Smooth muscle cell (in vitro differentiated cells): ENCODE data around the gene PCLO. TPM values are rescaled to one million over a fixed set of nuclear protein-coding genes. Genes with fewer than 3 reads are reported as not detected.

Experiments
- DNase-seq: peaks from one replicate; lab custom pipeline; 2025; ENCODE audit not compliant: unreplicated experiment; lab: John Stamatoyannopoulos, UW
- H2AFZ ChIP-seq: fragments of 200-600 bp; sonication (generic); 2 replicates; pipeline ENCODE4 v1.6.0; 2016; ENCODE audit warnings: antibody characterized with exemption, low read depth, mild to moderate bottlenecking
- H3F3A ChIP-seq: fragments of 200-600 bp; sonication (generic); 2 replicates; pipeline ENCODE4 v1.6.0; 2017; ENCODE audit warnings: antibody characterized with exemption, low read depth
- H3K27ac ChIP-seq: fragments of 200-600 bp; sonication (generic); 2 replicates; pipeline ENCODE4 v1.5.1; 2016; ENCODE audit warnings: low read depth, mild to moderate bottlenecking
- H3K27me3 ChIP-seq: fragments of 200-600 bp; sonication (generic); 2 replicates; pipeline ENCODE4 v1.6.1; 2016; ENCODE audit warnings: low read depth, mild to moderate bottlenecking
- H3K36me3 ChIP-seq: fragments of 200-600 bp; sonication (generic); 2 replicates; pipeline ENCODE4 v1.5.1; 2016; ENCODE audit warnings: low read depth
- H3K4me1 ChIP-seq: fragments of 200-600 bp; sonication (generic); 2 replicates; pipeline ENCODE4 v1.5.1; 2016; ENCODE audit warnings: low read depth
- H3K4me2 ChIP-seq: fragments of 200-600 bp; sonication (generic); 2 replicates; pipeline ENCODE4 v1.6.0; 2016; ENCODE audit warnings: mild to moderate bottlenecking
- H3K4me3 ChIP-seq: fragments of 200-600 bp; sonication (generic); 2 replicates; pipeline ENCODE4 v1.5.1; 2016; ENCODE audit warnings: mild to moderate bottlenecking
- H3K79me2 ChIP-seq: fragments of 200-600 bp; sonication (generic); 2 replicates; pipeline ENCODE4 v1.6.0; 2016; ENCODE audit warnings: low read depth, mild to moderate bottlenecking
- H3K9ac ChIP-seq: fragments of 200-600 bp; sonication (generic); 2 replicates; pipeline ENCODE4 v1.6.0; 2016; ENCODE audit warnings: low read depth
- H3K9me3 ChIP-seq: fragments of 200-600 bp; sonication (generic); replicated peaks from 2 replicates; pipeline ENCODE4 v1.5.1; 2016; ENCODE audit warnings: low read depth
- H4K20me1 ChIP-seq: fragments of 200-600 bp; sonication (generic); 2 replicates; pipeline ENCODE4 v1.6.0; 2016; ENCODE audit warnings: low read depth
- CTCF ChIP-seq: fragments of 200-600 bp; sonication (generic); IDR thresholded peaks from 2 replicates; pipeline ENCODE4 v1.5.1; 2017; ENCODE audit warnings: borderline replicate concordance, mild to moderate bottlenecking, antibody characterized with exemption; ENCODE audit not compliant: insufficient read depth, poor library complexity, severe bottlenecking
- WGBS: methylation state at CpG from one replicate; pipeline ENCODE4 v1.1.7; 2016; ENCODE audit warnings: low lambda C conversion rate; 5-methylcytosine and 5-hydroxymethylcytosine counted together
- polyA plus RNA-seq: library from polyadenylated mRNA; unstranded; fragments of >200 nt; fragmentation: Nextera tagmentation; extraction: Ambion mirVana; gene quantifications from 2 replicates; pipeline ENCODE4 v1.2.1, GENCODE V29; 2016
- total RNA-seq: library from RNA; depleted of rRNA; stranded (reverse); fragments of >200 nt; gene quantifications from 2 replicates; pipeline ENCODE4 v1.2.3, GENCODE V29; 2014

PCLO gene
- total and polyA plus RNA-seq, 2 experiments from 2014 or later: 0.42 to 1.9 TPM

GRCh38 chr7:82778021-82778420 is 384.7 kb downstream of the PCLO start:
- Histone ChIP-seq H3K36me3 (no peaks in the 10 kb centered on the region), H3K27ac (no peak overlapping the region), H2AFZ (no peak overlapping the region), H3K9me3 (no peaks in the 10 kb centered on the region), H3K4me1 (no peaks in the 10 kb centered on the region), H3K4me2 (no peak overlapping the region), H3K27me3 (no peaks in the 10 kb centered on the region), H4K20me1 (no peaks in the 10 kb centered on the region), H3F3A (no peaks in the 10 kb centered on the region), H3K4me3 (no peak overlapping the region), H3K9ac (no peak overlapping the region), H3K79me2 (no peaks in the 10 kb centered on the region)
- 74% methylated on average over 1 of the region's 1 CpG for WGBS
- TF ChIP-seq CTCF: no peak
- DNase-seq: no peak

GRCh38 chr7:82762880-82763279 is 399.8 kb downstream of the PCLO start:
- DNase-seq: no peak
- no peaks in the 10 kb centered on the region for H3F3A ChIP-seq

GRCh38 chr7:82760831-82761230 is 401.9 kb downstream of the PCLO start:
- Histone ChIP-seq H3K4me2 (peak overlapping the region; percentile 25), H3K9me3 (no peaks in the 10 kb centered on the region), H3K4me1 (peaks cover 18% of the 10 kb centered on the region), H4K20me1 (no peaks in the 10 kb centered on the region), H3K36me3 (no peaks in the 10 kb centered on the region), H2AFZ (no peak overlapping the region), H3K27ac (no peak overlapping the region), H3K4me3 (no peak overlapping the region), H3F3A (no peaks in the 10 kb centered on the region), H3K27me3 (no peaks in the 10 kb centered on the region), H3K79me2 (no peaks in the 10 kb centered on the region), H3K9ac (no peak overlapping the region)
- 13% methylated on average over 2 of the region's 2 CpGs for WGBS
- TF ChIP-seq CTCF: no peak
- no peak for DNase-seq

More at GRCh38 chr7:82762880-82763279, 399.8 kb downstream of the PCLO start:
- no peak overlapping the region for H3K9ac ChIP-seq
- H3K4me3 ChIP-seq: no peak overlapping the region
- H3K27me3 ChIP-seq: no peaks in the 10 kb centered on the region
- peak overlapping the region; percentile 8 for H3K27ac ChIP-seq
- no peaks in the 10 kb centered on the region for H3K9me3 ChIP-seq
- peak overlapping the region; percentile 19 for H2AFZ ChIP-seq
- no peaks in the 10 kb centered on the region for H4K20me1 ChIP-seq
- H3K36me3 ChIP-seq: no peaks in the 10 kb centered on the region
- WGBS: 55% methylated on average over 3 of the region's 3 CpGs
- TF ChIP-seq CTCF: no peak
- peaks cover 18% of the 10 kb centered on the region for H3K4me1 ChIP-seq
- H3K79me2 ChIP-seq: no peaks in the 10 kb centered on the region
- H3K4me2 ChIP-seq: no peak overlapping the region

GRCh38 chr7:82760074-82760473 is 402.6 kb downstream of the PCLO start:
- no peak for DNase-seq
- no peaks in the 10 kb centered on the region for H3K9me3 ChIP-seq
- H4K20me1 ChIP-seq: no peaks in the 10 kb centered on the region
- no peaks in the 10 kb centered on the region for H3K79me2 ChIP-seq
- no peak overlapping the region for H3K9ac ChIP-seq
- no peak overlapping the region for H3K4me3 ChIP-seq
- H3K27me3 ChIP-seq: no peaks in the 10 kb centered on the region
- peak overlapping the region; percentile 39 for H3K27ac ChIP-seq
- H3K36me3 ChIP-seq: no peaks in the 10 kb centered on the region
- H3K4me2 ChIP-seq: no peak overlapping the region
- peak overlapping the region; percentile 15 for H2AFZ ChIP-seq
- H3F3A ChIP-seq: no peaks in the 10 kb centered on the region
- TF ChIP-seq CTCF: no peak
- H3K4me1 ChIP-seq: peaks cover 22% of the 10 kb centered on the region
